Liver (tissue), 9 donors: Measurements from ENCODE around the gene FSD1L. TPM values are rescaled to one million over a fixed set of nuclear protein-coding genes. Genes with fewer than 3 reads are reported as not detected.
"Not testable (repeated sequence)": the region's sequence is repeated elsewhere in the genome, so short reads cannot be mapped to it uniquely, and the experiment has no call there.

Source experiments
- DNase-seq: peaks from one replicate; pipeline ENCODE4 v3.0.0-alpha.2; 2017; ENCODE audit warnings: low spot score
- H3K27ac ChIP-seq, 2 donors: one replicate each; pipeline ENCODE4 v1.7.0; 2013; ENCODE audit warnings: inconsistent platforms in 2 of 2, low read length in 2 of 2, control low read depth in 1 of 2, low read depth in 1 of 2, mild to moderate bottlenecking in 1 of 2
- H3K27me3 ChIP-seq, 4 donors: one replicate each; pipeline versions ENCODE4 v1.6.1 to v1.7.0; 2013; ENCODE audit warnings: low read length in 3 of 4, inconsistent platforms in 1 of 4, mild to moderate bottlenecking in 1 of 4, moderate library complexity in 1 of 4; ENCODE audit not compliant: control insufficient read depth in 4 of 4, insufficient read depth in 4 of 4
- H3K36me3 ChIP-seq, 4 donors: one replicate each; pipeline versions ENCODE4 v1.6.1 to v1.7.0; 2013; ENCODE audit warnings: low read length in 3 of 4, mild to moderate bottlenecking in 3 of 4, low read depth in 1 of 4, moderate library complexity in 1 of 4; ENCODE audit not compliant: control insufficient read depth in 4 of 4, insufficient read depth in 3 of 4
- H3K4me1 ChIP-seq, 4 donors: one replicate each; pipeline versions ENCODE4 v1.6.1 to v1.7.0; 2013; ENCODE audit warnings: low read length in 3 of 4, mild to moderate bottlenecking in 3 of 4, moderate library complexity in 1 of 4; ENCODE audit not compliant: control insufficient read depth in 4 of 4, insufficient read depth in 4 of 4
- H3K4me3 ChIP-seq, 3 donors: one replicate each; pipeline versions ENCODE4 v1.6.1 to v1.7.0; 2013; ENCODE audit warnings: low read length in 3 of 3, control low read depth in 1 of 3, low read depth in 1 of 3, mild to moderate bottlenecking in 1 of 3
- H3K9ac ChIP-seq, 2 donors: one replicate each; pipeline ENCODE4 v1.7.0; 2013; ENCODE audit warnings: low read length in 2 of 2, mild to moderate bottlenecking in 2 of 2, moderate library complexity in 2 of 2, control low read depth in 1 of 2, low read depth in 1 of 2
- H3K9me3 ChIP-seq, 4 donors: one replicate each; pipeline versions ENCODE4 v1.6.1 to v1.7.0; 2013; ENCODE audit warnings: low read length in 3 of 4; ENCODE audit not compliant: control insufficient read depth in 4 of 4
- CTCF ChIP-seq: fragments of 150-350 bp; IDR thresholded peaks from 2 replicates; pipeline ENCODE4 v1.5.1; 2017; ENCODE audit warnings: improper control_type of control experiment, low read depth, low read length; ENCODE audit not compliant: missing input control
- EGR1 ChIP-seq, 2 donors: IDR thresholded peaks; 2 replicates each; pipeline ENCODE4 v1.6.1; 2016 to 2018; ENCODE audit warnings: antibody characterized with exemption in 2 of 2, low read depth in 2 of 2
- FOXA1 ChIP-seq: IDR thresholded peaks from 2 replicates; pipeline ENCODE4 v1.6.1; 2016; ENCODE audit warnings: antibody characterized with exemption
- FOXA2 ChIP-seq: IDR thresholded peaks from 2 replicates; pipeline ENCODE4 v1.6.1; 2016; ENCODE audit warnings: antibody characterized with exemption
- GABPA ChIP-seq, 2 donors: IDR thresholded peaks in 1 of 2; conservative IDR thresholded peaks in 1 of 2; 2 replicates each; pipeline ENCODE4 v1.6.1; 2016; ENCODE audit warnings: antibody characterized with exemption in 2 of 2, mild to moderate bottlenecking in 1 of 2, moderate library complexity in 1 of 2
- HNF4A ChIP-seq, 2 donors: conservative IDR thresholded peaks; 2 replicates each; pipeline ENCODE4 v1.6.1; 2016; ENCODE audit warnings: antibody characterized with exemption in 2 of 2, mild to moderate bottlenecking in 2 of 2
- HNF4G ChIP-seq: IDR thresholded peaks from 2 replicates; pipeline ENCODE4 v1.6.1; 2016; ENCODE audit warnings: antibody characterized with exemption
- JUND ChIP-seq, 2 donors: IDR thresholded peaks; 2 replicates each; pipeline ENCODE4 v1.6.1; 2016; ENCODE audit warnings: antibody characterized with exemption in 2 of 2
- RAD21 ChIP-seq, 2 donors: IDR thresholded peaks; 2 replicates each; pipeline ENCODE4 v1.6.1; 2016; ENCODE audit warnings: antibody characterized with exemption in 2 of 2, mild to moderate bottlenecking in 2 of 2
- RXRA ChIP-seq, 2 donors: IDR thresholded peaks; 2 replicates each; pipeline ENCODE4 v1.6.1; 2017 to 2018; ENCODE audit warnings: antibody characterized with exemption in 2 of 2, mild to moderate bottlenecking in 1 of 2
- SP1 ChIP-seq: IDR thresholded peaks from 2 replicates; pipeline ENCODE4 v1.6.1; 2018; ENCODE audit warnings: antibody characterized with exemption, mild to moderate bottlenecking
- WGBS: extraction: QIAGEN DNeasy Blood & Tissue Kit; methylation state at CpG from one replicate; pipeline ENCODE4 v1.1.7; 2013; 5-methylcytosine and 5-hydroxymethylcytosine counted together
- polyA plus RNA-seq, 2 donors: library from polyadenylated mRNA; stranded (reverse) in 1 of 2; unstranded in 1 of 2; fragments of 200-250 nt in 1 of 2; fragments of >200 nt in 1 of 2; fragmentation: Nextera tagmentation in 1 of 2; extraction: Ambion mirVana in 1 of 2; gene quantifications; one replicate each; pipeline versions ENCODE4 v1.2.1 to v1.2.3, GENCODE V29; 2013 to 2015
- total RNA-seq, 2 donors: library from RNA; depleted of rRNA; stranded (reverse); fragments of >200 nt; gene quantifications; one replicate each; pipeline ENCODE4 v1.2.3, GENCODE V29; 2014
- TF ChIP-seq, protein P1 (sequence below): IDR thresholded peaks from 2 replicates; pipeline ENCODE4 v1.6.1; 2016; ENCODE audit warnings: antibody characterized with exemption
- TF ChIP-seq, protein P2 (sequence below): IDR thresholded peaks from 2 replicates; pipeline ENCODE4 v1.6.1; 2016; ENCODE audit warnings: antibody characterized with exemption
- donor health status: healthy.
- donor health status: healthy.
- donor health status: healthy.
- donor health status: healthy.
- donor health status: healthy.

The FSD1L gene
- total and polyA plus RNA-seq, 4 donors, result 0.38 to 3.6 (median 1.9) TPM

DNA sequence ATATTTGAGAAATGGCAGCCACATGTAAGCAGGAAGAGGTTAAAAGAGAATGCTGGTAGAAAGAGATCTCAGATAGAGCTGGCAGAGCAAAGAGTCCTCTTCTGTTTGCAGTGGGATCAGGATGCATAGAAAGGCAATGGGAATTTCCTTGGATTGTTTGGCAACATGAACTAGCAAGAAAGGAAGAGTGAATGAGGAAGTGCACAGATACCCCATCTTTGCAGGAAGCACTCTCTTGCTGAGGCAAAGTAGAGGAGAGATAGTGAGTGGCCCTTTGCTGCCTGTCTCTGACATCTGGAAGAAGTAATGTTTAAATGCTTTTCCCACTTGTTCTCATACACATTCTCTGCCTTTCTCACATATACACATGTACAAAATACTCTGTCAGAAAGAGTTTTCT lies 124.6 kb downstream of the FSD1L start:
- Histone ChIP-seq H3K9me3 (peaks cover 0 to 4% (median 0%) of the 10 kb centered on the region in 4 donors), H3K27ac (no peak overlapping the region), H3K4me1 (no peaks in the 10 kb centered on the region), H3K36me3 (peaks cover 0 to 8% (median 3%) of the 10 kb centered on the region in 4 donors), H3K27me3 (no peaks in the 10 kb centered on the region), H3K4me3 (no peak overlapping the region), H3K9ac (no peak overlapping the region)
- no peak for DNase-seq
- TF ChIP-seq, protein P1, sequence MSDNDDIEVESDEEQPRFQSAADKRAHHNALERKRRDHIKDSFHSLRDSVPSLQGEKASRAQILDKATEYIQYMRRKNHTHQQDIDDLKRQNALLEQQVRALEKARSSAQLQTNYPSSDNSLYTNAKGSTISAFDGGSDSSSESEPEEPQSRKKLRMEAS, result no peak
- TF ChIP-seq RAD21 (IDR thresholded peaks at IDR 0.05) (no peak), RXRA (IDR thresholded peaks at IDR 0.05) (no peak), GABPA (IDR thresholded peaks at IDR 0.05 in 1 of 2, conservative IDR thresholded peaks at IDR 0.05 in 1 of 2) (no peak), CTCF (no peak), EGR1 (IDR thresholded peaks at IDR 0.05; ENCODE audit: low read depth in 2 of 2) (no peak), HNF4G (no peak), JUND (IDR thresholded peaks at IDR 0.05) (no peak), FOXA1 (no peak), FOXA2 (no peak), SP1 (no peak), HNF4A (conservative IDR thresholded peaks at IDR 0.05) (no peak)
- TF ChIP-seq, protein P2, sequence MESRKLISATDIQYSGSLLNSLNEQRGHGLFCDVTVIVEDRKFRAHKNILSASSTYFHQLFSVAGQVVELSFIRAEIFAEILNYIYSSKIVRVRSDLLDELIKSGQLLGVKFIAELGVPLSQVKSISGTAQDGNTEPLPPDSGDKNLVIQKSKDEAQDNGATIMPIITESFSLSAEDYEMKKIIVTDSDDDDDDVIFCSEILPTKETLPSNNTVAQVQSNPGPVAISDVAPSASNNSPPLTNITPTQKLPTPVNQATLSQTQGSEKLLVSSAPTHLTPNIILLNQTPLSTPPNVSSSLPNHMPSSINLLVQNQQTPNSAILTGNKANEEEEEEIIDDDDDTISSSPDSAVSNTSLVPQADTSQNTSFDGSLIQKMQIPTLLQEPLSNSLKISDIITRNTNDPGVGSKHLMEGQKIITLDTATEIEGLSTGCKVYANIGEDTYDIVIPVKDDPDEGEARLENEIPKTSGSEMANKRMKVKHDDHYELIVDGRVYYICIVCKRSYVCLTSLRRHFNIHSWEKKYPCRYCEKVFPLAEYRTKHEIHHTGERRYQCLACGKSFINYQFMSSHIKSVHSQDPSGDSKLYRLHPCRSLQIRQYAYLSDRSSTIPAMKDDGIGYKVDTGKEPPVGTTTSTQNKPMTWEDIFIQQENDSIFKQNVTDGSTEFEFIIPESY, result no peak

DNA sequence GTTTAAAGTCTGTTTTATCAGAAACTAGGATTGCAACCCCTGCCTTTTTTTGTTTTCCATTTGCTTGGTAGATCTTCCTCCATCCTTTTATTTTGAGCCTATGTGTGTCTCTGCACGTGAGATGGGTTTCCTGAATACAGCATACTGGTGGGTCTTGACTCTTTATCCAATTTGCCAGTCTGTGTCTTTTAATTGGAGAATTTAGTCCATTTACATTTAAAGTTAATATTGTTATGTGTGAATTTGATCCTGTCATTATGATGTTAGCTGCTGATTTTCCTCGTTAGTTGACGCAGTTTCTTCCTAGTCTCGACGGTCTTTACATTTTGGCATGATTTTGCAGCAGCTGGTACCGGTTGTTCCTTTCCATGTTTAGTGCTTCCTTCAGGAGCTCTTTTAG lies 132.1 kb downstream of the FSD1L start:
- H3K4me1 ChIP-seq, H3K9me3 ChIP-seq, H3K27ac ChIP-seq, DNase-seq, H3K27me3 ChIP-seq, H3K4me3 ChIP-seq, H3K9ac ChIP-seq, H3K36me3 ChIP-seq: not testable (repeated sequence)
- WGBS, result 98% methylated on average over 6 of the region's 6 CpGs

DNA sequence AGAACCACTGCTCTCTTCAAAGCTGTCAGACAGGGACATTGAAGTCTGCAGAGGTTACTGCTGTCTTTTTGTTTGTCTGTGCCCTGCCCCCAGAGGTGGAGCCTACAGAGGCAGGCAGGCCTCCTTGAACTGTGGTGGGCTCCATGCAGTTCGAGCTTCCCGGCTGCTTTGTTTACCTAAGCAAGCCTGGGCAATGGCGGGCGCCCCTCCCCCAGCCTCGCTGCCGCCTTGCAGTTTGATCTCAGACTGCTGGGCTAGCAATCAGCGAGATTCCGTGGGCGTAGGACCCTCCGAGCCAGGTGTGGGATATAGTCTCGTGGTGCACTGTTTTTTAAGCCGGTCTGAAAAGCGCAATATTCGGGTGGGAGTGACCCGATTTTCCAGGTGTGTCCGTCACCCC lies 133.7 kb downstream of the FSD1L start:
- not testable (repeated sequence) for H3K27me3 ChIP-seq, H3K9me3 ChIP-seq, H3K9ac ChIP-seq, DNase-seq, H3K4me3 ChIP-seq, H3K36me3 ChIP-seq, H3K27ac ChIP-seq, H3K4me1 ChIP-seq
- WGBS, result 79% methylated on average over 16 of the region's 16 CpGs
